Breast epithelium (tissue), 3 donors: ENCODE data around the gene BRINP1.

Experiments used
- POLR2A ChIP-seq: fragments of 450-650 bp; IDR thresholded peaks from one replicate; pipeline ENCODE4 v1.6.1; 2016; ENCODE audit warnings: antibody characterized with exemption, mild to moderate bottlenecking, moderate library complexity
- TF ChIP-seq, protein P1 (sequence below), 3 donors: fragments of 450-650 bp; IDR thresholded peaks; one replicate each; pipeline ENCODE4 v1.5.1; 2016 to 2017; ENCODE audit warnings: antibody characterized with exemption in 3 of 3, mild to moderate bottlenecking in 3 of 3, moderate library complexity in 3 of 3

GRCh38 chr9:119418721-119419120, 49.5 kb upstream of the BRINP1 start:
- TF ChIP-seq, protein P1, sequence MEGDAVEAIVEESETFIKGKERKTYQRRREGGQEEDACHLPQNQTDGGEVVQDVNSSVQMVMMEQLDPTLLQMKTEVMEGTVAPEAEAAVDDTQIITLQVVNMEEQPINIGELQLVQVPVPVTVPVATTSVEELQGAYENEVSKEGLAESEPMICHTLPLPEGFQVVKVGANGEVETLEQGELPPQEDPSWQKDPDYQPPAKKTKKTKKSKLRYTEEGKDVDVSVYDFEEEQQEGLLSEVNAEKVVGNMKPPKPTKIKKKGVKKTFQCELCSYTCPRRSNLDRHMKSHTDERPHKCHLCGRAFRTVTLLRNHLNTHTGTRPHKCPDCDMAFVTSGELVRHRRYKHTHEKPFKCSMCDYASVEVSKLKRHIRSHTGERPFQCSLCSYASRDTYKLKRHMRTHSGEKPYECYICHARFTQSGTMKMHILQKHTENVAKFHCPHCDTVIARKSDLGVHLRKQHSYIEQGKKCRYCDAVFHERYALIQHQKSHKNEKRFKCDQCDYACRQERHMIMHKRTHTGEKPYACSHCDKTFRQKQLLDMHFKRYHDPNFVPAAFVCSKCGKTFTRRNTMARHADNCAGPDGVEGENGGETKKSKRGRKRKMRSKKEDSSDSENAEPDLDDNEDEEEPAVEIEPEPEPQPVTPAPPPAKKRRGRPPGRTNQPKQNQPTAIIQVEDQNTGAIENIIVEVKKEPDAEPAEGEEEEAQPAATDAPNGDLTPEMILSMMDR (IDR thresholded peaks at IDR 0.05), result no peak
- TF ChIP-seq POLR2A, result no peak
